K562 (cell line): Measurements from ENCODE around the gene TRIM24. TPM values are rescaled to one million over a fixed set of nuclear protein-coding genes. Genes with fewer than 3 reads are reported as not detected.

Experiments
- ATAC-seq: fragments of 200-7000 bp; cut with Tn5 transposase; 3 replicates; pipeline ENCODE4 v1.9.1; 2020; ENCODE audit warnings: moderate library complexity
- BruUV-seq: library from RNA; stranded (reverse); fragments of 400-500 nt; replicated peaks from 2 replicates; lab custom pipeline; 2021; lab: Mats Ljungman, UMichigan
- CTCF ChIA-PET: fragments of 300-600 bp; formaldehyde crosslinking; extraction: SDS; loops from one replicate; lab custom pipeline; 2021; ENCODE audit warnings: low intra/inter-chr PET ratio; lab: Yijun Ruan, JAX
- POLR2A ChIA-PET: fragments of 300-600, 350-650 bp; sonication (Branson Sonifier 250); formaldehyde crosslinking; extraction: SDS; loops from one replicate; lab custom pipeline; 2021; ENCODE audit warnings: antibody characterized with exemption, inconsistent platforms; lab: Yijun Ruan, JAX
- DNase-seq, 4 experiments: peaks; one replicate each; pipeline versions ENCODE4 v3.0.0 to v3.0.0-alpha.2; 2011 to 2018; ENCODE audit warnings: low spot score in 3 of 4, mixed read lengths in 3 of 4; ENCODE audit errors: extremely low read depth in 1 of 4
- FAIRE-seq: peaks from 2 replicates; lab custom pipeline; 2011; peaks lifted over from hg19 to GRCh38; lab: Jason Lieb, UNC
- H2AFZ ChIP-seq: 2 replicates; pipeline ENCODE4 v1.6.0; 2011; ENCODE audit warnings: low read depth, low read length, control low read depth, inconsistent platforms
- H3K27ac ChIP-seq: fragments of 200-600 bp; 3 replicates; pipeline ENCODE4 v1.8.0; 2011; ENCODE audit warnings: low read depth, mild to moderate bottlenecking, control low read depth, inconsistent platforms, low read length, moderate library complexity, mixed read lengths; ENCODE audit errors: extremely low read depth
- H3K27me3 ChIP-seq, 2 experiments: fragments of 300-600 bp in 1 of 2; 2 replicates in 1 of 2; 3 replicates in 1 of 2; pipeline versions ENCODE4 v1.6.0 to v1.8.0; 2011; ENCODE audit warnings: inconsistent platforms in 2 of 2, low read length in 2 of 2, mild to moderate bottlenecking in 1 of 2, mixed read lengths in 1 of 2, moderate library complexity in 1 of 2; ENCODE audit not compliant: control insufficient read depth in 2 of 2, insufficient read depth in 2 of 2
- H3K36me3 ChIP-seq: fragments of 300-600 bp; 3 replicates; pipeline ENCODE4 v1.8.0; 2011; ENCODE audit warnings: mild to moderate bottlenecking, low read length, inconsistent platforms; ENCODE audit not compliant: control insufficient read depth, insufficient read depth
- H3K4me1 ChIP-seq, 2 experiments: fragments of 200-600 bp in 1 of 2; replicated peaks in 1 of 2; 2 replicates in 1 of 2; 3 replicates in 1 of 2; pipeline versions ENCODE4 v1.5.1 to v1.8.0; 2011; ENCODE audit warnings: inconsistent platforms in 2 of 2, low read length in 2 of 2, mild to moderate bottlenecking in 1 of 2, mixed read lengths in 1 of 2, moderate library complexity in 1 of 2; ENCODE audit not compliant: control insufficient read depth in 2 of 2, insufficient read depth in 2 of 2
- H3K4me2 ChIP-seq: 2 replicates; pipeline ENCODE4 v1.6.1; 2011; ENCODE audit warnings: low read length, control low read depth, inconsistent platforms, mixed read lengths; ENCODE audit not compliant: insufficient read depth
- H3K4me3 ChIP-seq: fragments of 200-600 bp; sonication (generic), shearing (Covaris generic); 2 replicates; pipeline ENCODE4 v1.5.1; 2016; ENCODE audit warnings: control low read depth, inconsistent platforms
- H3K79me2 ChIP-seq: fragments of 200-600 bp; 3 replicates; pipeline ENCODE4 v1.8.0; 2011; ENCODE audit warnings: low read length, inconsistent platforms; ENCODE audit not compliant: control insufficient read depth, insufficient read depth
- H3K9ac ChIP-seq, 2 experiments: 2 replicates each; pipeline versions ENCODE4 v1.6.0 to v1.6.1; 2011; ENCODE audit warnings: low read depth in 2 of 2, low read length in 2 of 2, control low read depth in 1 of 2, inconsistent platforms in 1 of 2, mild to moderate bottlenecking in 1 of 2, mixed read lengths in 1 of 2; ENCODE audit not compliant: insufficient read depth in 1 of 2
- H3K9me1 ChIP-seq: one replicate; pipeline ENCODE4 v1.6.0; 2011; ENCODE audit warnings: inconsistent platforms, mild to moderate bottlenecking, low read length, moderate library complexity; ENCODE audit not compliant: control insufficient read depth, insufficient read depth
- H3K9me3 ChIP-seq: replicated peaks from 2 replicates; pipeline ENCODE4 v1.5.1; 2011; ENCODE audit warnings: low read depth, low read length, inconsistent platforms; ENCODE audit not compliant: control insufficient read depth, insufficient read depth
- H4K20me1 ChIP-seq: replicated peaks from 2 replicates; pipeline ENCODE4 v1.6.1; 2011; ENCODE audit warnings: low read length, inconsistent platforms, mixed read lengths; ENCODE audit not compliant: control insufficient read depth, insufficient read depth
- ARID1B ChIP-seq: fragments of 450-650 bp; IDR thresholded peaks from 2 replicates; pipeline ENCODE4 v1.6.1; 2016; ENCODE audit warnings: antibody characterized with exemption, mild to moderate bottlenecking, inconsistent platforms
- ARID3A ChIP-seq: IDR thresholded peaks from 2 replicates; pipeline ENCODE4 v1.6.1; 2012; ENCODE audit warnings: low read depth, low read length, improper control_type of control experiment, borderline replicate concordance
- BCLAF1 ChIP-seq, 2 experiments: fragments of 450-650 bp in 1 of 2; IDR thresholded peaks; 2 replicates each; pipeline ENCODE4 v1.6.1; 2011 to 2017; ENCODE audit warnings: low read depth in 2 of 2, antibody characterized with exemption in 1 of 2, borderline replicate concordance in 1 of 2, low read length in 1 of 2, mild to moderate bottlenecking in 1 of 2, mixed read lengths in 1 of 2; ENCODE audit not compliant: control insufficient read depth in 1 of 2
- CBFA2T2 ChIP-seq: fragments of 450-650 bp; conservative IDR thresholded peaks from 2 replicates; pipeline ENCODE4 v1.6.1; 2017; ENCODE audit warnings: mild to moderate bottlenecking
- CBFA2T3 ChIP-seq: fragments of 450-650 bp; IDR thresholded peaks from 2 replicates; pipeline ENCODE4 v1.6.1; 2017
- CCNT2 ChIP-seq: IDR thresholded peaks from 2 replicates; pipeline ENCODE4 v1.6.1; 2011; ENCODE audit warnings: borderline replicate concordance, low read depth, mild to moderate bottlenecking, moderate library complexity, mixed read lengths, low read length; ENCODE audit not compliant: insufficient read length; ENCODE audit errors: extremely low read depth
- CTBP1 ChIP-seq: fragments of 450-650 bp; IDR thresholded peaks from 2 replicates; pipeline ENCODE4 v1.6.1; 2016; ENCODE audit warnings: borderline replicate concordance
- DPF2 ChIP-seq: fragments of 450-650 bp; IDR thresholded peaks from 2 replicates; pipeline ENCODE4 v1.6.1; 2016
- EGR1 ChIP-seq: fragments of 450-650 bp; conservative IDR thresholded peaks from 2 replicates; pipeline ENCODE4 v1.6.1; 2017; ENCODE audit warnings: mild to moderate bottlenecking
- MTA2 ChIP-seq: fragments of 450-650 bp; IDR thresholded peaks from 2 replicates; pipeline ENCODE4 v1.6.1; 2016; ENCODE audit warnings: low read depth
- NCOR1 ChIP-seq: fragments of 450-650 bp; IDR thresholded peaks from 2 replicates; pipeline ENCODE4 v1.6.1; 2016; ENCODE audit warnings: mild to moderate bottlenecking, moderate library complexity
- SOX6 ChIP-seq: fragments of 450-650 bp; IDR thresholded peaks from 2 replicates; pipeline ENCODE4 v1.6.1; 2014; ENCODE audit warnings: mild to moderate bottlenecking
- STAT5A ChIP-seq: IDR thresholded peaks from 2 replicates; pipeline ENCODE4 v1.6.1; 2012; ENCODE audit warnings: low read length, inconsistent platforms, borderline replicate concordance
- TAL1 ChIP-seq: fragments of 450-650 bp; IDR thresholded peaks from 2 replicates; pipeline ENCODE4 v1.6.1; 2016; ENCODE audit warnings: mild to moderate bottlenecking
- TCF3 ChIP-seq: sonication (generic); formaldehyde crosslinking; IDR thresholded peaks from 2 replicates; pipeline ENCODE4 v1.4.0; 2020; ENCODE audit warnings: mild to moderate bottlenecking, missing genetic modification reagents
- TEAD4 ChIP-seq, 2 experiments: sonication (generic) in 1 of 2; formaldehyde crosslinking in 1 of 2; IDR thresholded peaks; 2 replicates each; pipeline versions ENCODE4 v1.6.1 to v1.8.0; 2012 to 2022; ENCODE audit warnings: borderline replicate concordance in 1 of 2, inconsistent platforms in 1 of 2, low read length in 1 of 2, mild to moderate bottlenecking in 1 of 2, missing genetic modification reagents in 1 of 2
- ZFPM2 ChIP-seq: fragments of 250-450 bp; sonication (Bioruptor Pico); IDR thresholded peaks from 2 replicates; pipeline ENCODE4 v1.5.1; 2022; ENCODE audit warnings: mild to moderate bottlenecking
- ZFX ChIP-seq: sonication (generic); formaldehyde crosslinking; IDR thresholded peaks from 2 replicates; pipeline ENCODE4 v1.8.0; 2022; ENCODE audit warnings: mild to moderate bottlenecking, missing genetic modification reagents, moderate library complexity
- WGBS: fragments of 100-300 bp; shearing (Covaris generic); methylation state at CpG from one replicate; pipeline ENCODE4 v1.1.6; 2016; ENCODE audit warnings: low coverage, mixed read lengths; ENCODE audit not compliant: insufficient coverage; ENCODE audit errors: missing lambda C conversion rate; 5-methylcytosine and 5-hydroxymethylcytosine counted together
- in situ Hi-C: fragments of 300-500 bp; cut with MboI; formaldehyde crosslinking; loops from 4 replicates; pipeline ENCODE4 v1.15.0; 2018; ENCODE audit warnings: inconsistent platforms, mixed read lengths
- intact Hi-C: fragments of 100-400 bp; cut with micrococcal nuclease; formaldehyde crosslinking; loops from 2 replicates; pipeline ENCODE4 v1.14.2; 2022
- polyA plus RNA-seq, 8 experiments: library from polyadenylated mRNA; depleted of rRNA in 4 of 8; stranded (reverse) in 5 of 8; unstranded in 3 of 8; fragments of >200 nt; fragmentation: Nextera tagmentation in 2 of 8; fragmentation: Illumina TruSeq in 1 of 8; extraction: Ambion mirVana in 2 of 8; extraction: Trizol in 1 of 8; gene quantifications; 2 replicates each; pipeline versions ENCODE4 v1.2.1 to v1.2.3, GENCODE V29; 2011 to 2014; ENCODE audit warnings: inconsistent platforms in 1 of 8, missing spikeins in 1 of 8
- total RNA-seq, 7 experiments: library from RNA; depleted of rRNA in 6 of 7; stranded (reverse); fragments of >200 nt in 6 of 7; fragmentation: Illumina TruSeq in 2 of 7; extraction: Trizol in 2 of 7; gene quantifications; 2 replicates each; pipeline versions ENCODE4 v1.2.1 to v1.2.3, GENCODE V29; 2011 to 2021; ENCODE audit warnings: low replicate concordance in 1 of 7

The TRIM24 gene
- total and polyA plus RNA-seq, 9 of the 15 experiments (the other 6 are each of a cell fraction or from before 2014, with no cell fraction given), result 13.4 to 74.0 (median 41.7) TPM

GRCh38 chr7:138630059-138630610 lies 170.1 kb downstream of the TRIM24 start:
- FAIRE-seq (peak; percentile 63), ATAC-seq (peak; percentile 26; the same call in 1 of the 3 replicates), DNase-seq (peak in 1 of 4 experiments; percentile 34)
- no peaks in the 10 kb centered on the region for H3K9me1 ChIP-seq
- H3K27ac ChIP-seq, result no peak overlapping the region
- WGBS, result 1% methylated on average over 8 of the region's 8 CpGs
- H3K36me3 ChIP-seq, result no peaks in the 10 kb centered on the region
- TF ChIP-seq ARID3A (0 out of 2 replicates have a peak, but pooled peaks have one; percentile 35), CCNT2 (peak; percentile 20), TAL1 (peak; percentile 65), CBFA2T3 (peak; percentile 80), ZFPM2 (CRISPR knock-in tag) (no peak), NCOR1 (peak; percentile 19; the same call in 1 of the 2 replicates), STAT5A (peak; percentile 25; the same call in 1 of the 2 replicates), TCF3 (CRISPR knock-in tag) (peak; percentile 79), TEAD4 (IDR thresholded peaks at IDR 0.05; ENCODE audit: low read length) (0 out of 2 replicates have a peak, but pooled peaks have one; percentile 23), TEAD4 (CRISPR knock-in tag; IDR thresholded peaks at IDR 0.05; ENCODE audit: borderline replicate concordance) (no peak), SOX6 (0 out of 2 replicates have a peak, but pooled peaks have one; percentile 16), CTBP1 (0 out of 2 replicates have a peak, but pooled peaks have one; percentile 11), ZFX (CRISPR knock-in tag) (no peak), CBFA2T2 (peak; percentile 65), BCLAF1 (IDR thresholded peaks at IDR 0.05; ENCODE audit: borderline replicate concordance in 1 of 2, control insufficient read depth in 1 of 2, low read depth in 2 of 2, low read length in 1 of 2) (no peak), DPF2 (no peak), ARID1B (peak; percentile 78), EGR1 (peak; percentile 45), MTA2 (peak; percentile 29; the same call in 1 of the 2 replicates)
- ChIA-PET CTCF (no interaction called here), POLR2A (interaction anchor here (0.6 to 1.6 kb wide), 4 partner anchors 10 to 32 kb away, joined by 3 to 6 read pairs (median 4); no protein-coding TSS in a partner anchor)
- in situ Hi-C loops, result no loop called here
- no peaks in the 10 kb centered on the region for H3K9me3 ChIP-seq
- no TSS peak for BruUV-seq
- intact Hi-C loops, result no loop called here
- H3K4me2 ChIP-seq, result peak overlapping the region; percentile 24
- no peaks in the 10 kb centered on the region for H4K20me1 ChIP-seq
- peak overlapping the region; percentile 34; the same call in 1 of the 2 replicates for H2AFZ ChIP-seq
- H3K4me1 ChIP-seq, result peaks cover 0 to 9% of the 10 kb centered on the region in 2 experiments; a peak in 3 of 5 replicates
- H3K4me3 ChIP-seq, result no peak overlapping the region
- no peak overlapping the region for H3K9ac ChIP-seq
- no peaks in the 10 kb centered on the region for H3K79me2 ChIP-seq
- peaks cover 17 to 45% of the 10 kb centered on the region in 2 experiments; a peak in 4 of 5 replicates for H3K27me3 ChIP-seq
